ENCODE results near the gene PTPRD.

- TF ChIP-seq ZNF561 (CRISPR knock-in tag; conservative IDR thresholded peaks at IDR 0.05) (no peak), POLR2A (conservative IDR thresholded peaks at IDR 0.05) (no peak), REST (IDR thresholded peaks at IDR 0.05; ENCODE audit: borderline replicate concordance) (no peak), REST (CRISPR knock-in tag; IDR thresholded peaks at IDR 0.05; ENCODE audit: low read depth) (no peak), POLR2AphosphoS5 (IDR thresholded peaks at IDR 0.05; ENCODE audit: control insufficient read depth, insufficient read depth, low read depth, low read length) (no peak), ELF4 (CRISPR knock-in tag; IDR thresholded peaks at IDR 0.05) (no peak), HNRNPL (IDR thresholded peaks at IDR 0.05; ENCODE audit: low read depth, low read length) (no peak), TEAD4 (IDR thresholded peaks at IDR 0.05; ENCODE audit: low read length) (no peak), TEAD4 (CRISPR knock-in tag; IDR thresholded peaks at IDR 0.05; ENCODE audit: borderline replicate concordance) (no peak), FOXK1 (CRISPR knock-in tag; IDR thresholded peaks at IDR 0.05; ENCODE audit: borderline replicate concordance) (no peak), EP300 (IDR thresholded peaks at IDR 0.05; ENCODE audit: low read length) (no peak), CTCF (IDR thresholded peaks at IDR 0.05 in 2 of 3, conservative IDR thresholded peaks at IDR 0.05 in 1 of 3; ENCODE audit: insufficient read depth in 2 of 3, low read depth in 1 of 3, low read length in 3 of 3) (no peak)
Measured at GRCh38 chr9:8362250-8362649, 2250.6 kb downstream of the PTPRD start.
